Right lung (tissue), 10 donors: ENCODE measurements around the gene MKRN1. TPM values are rescaled to one million over a fixed set of nuclear protein-coding genes. Genes with fewer than 3 reads are reported as not detected.
A peak's percentile ranks its signal among the peaks of the same experiment; 100 is the strongest.
"Not testable (repeated sequence)": the region's sequence is repeated elsewhere in the genome, so short reads cannot be mapped to it uniquely, and the experiment has no call there.

Experiments used
- DNase-seq, 2 donors: peaks; one replicate each; pipeline ENCODE4 v3.0.0-alpha.2; 2013
- long read RNA-seq, 8 donors: transcript quantifications; one replicate each; lab custom pipeline, GENCODE V29; 2026
- polyA plus RNA-seq, 5 donors: library from polyadenylated mRNA; unstranded; fragments of 120-200 nt; gene quantifications; one replicate each; pipeline versions ENCODE4 v1.2.1 to v1.2.3, GENCODE V29; 2013; ENCODE audit warnings: inconsistent platforms in 1 of 5, low replicate concordance in 1 of 5; ENCODE audit not compliant: insufficient read length in 5 of 5, insufficient read depth in 1 of 5

The MKRN1 gene
- polyA plus RNA-seq, result 100 to 1,000 TPM in 4 of 5 donors, 10 to 100 TPM in 1; 94.0 to 127 (median 111) TPM
- long read RNA-seq, donor 1, transcript MKRN1-202 (5 exons, 1,601 nt), result major isoform, 31 of 58 reads
- long read RNA-seq, donor 1, transcript MKRN1-201 (8 exons, 3,151 nt), result minor isoform, 25 of 58 reads
- long read RNA-seq, donor 1, partial matches to known transcripts, result 0 of 58 reads
- long read RNA-seq, donor 1, other reads (novel, unspliced or antisense), result 0 of 58 reads
- long read RNA-seq, donor 2, transcript MKRN1-201 (8 exons, 3,151 nt), result major isoform, 19 of 25 reads
- long read RNA-seq, donor 2, transcript MKRN1-202 (5 exons, 1,601 nt), result minor isoform, 5 of 25 reads
- long read RNA-seq, donor 2, partial matches to known transcripts, result 0 of 25 reads
- long read RNA-seq, donor 2, other reads (novel, unspliced or antisense), result 0 of 25 reads
- long read RNA-seq, donor 3, transcript MKRN1-202 (5 exons, 1,601 nt), result minor isoform, 11 of 30 reads
- long read RNA-seq, donor 3, transcript MKRN1-201 (8 exons, 3,151 nt), result major isoform, 16 of 30 reads
- long read RNA-seq, donor 3, partial matches to known transcripts, result 0 of 30 reads
- long read RNA-seq, donor 3, other reads (novel, unspliced or antisense), result 0 of 30 reads
- long read RNA-seq, donor 4, transcript MKRN1-202 (5 exons, 1,601 nt), result major isoform, 15 of 29 reads
- long read RNA-seq, donor 4, transcript MKRN1-201 (8 exons, 3,151 nt), result minor isoform, 13 of 29 reads
- long read RNA-seq, donor 4, partial matches to known transcripts, result 0 of 29 reads
- long read RNA-seq, donor 4, other reads (novel, unspliced or antisense), result 0 of 29 reads
- long read RNA-seq, donor 5, transcript MKRN1-201 (8 exons, 3,151 nt), result minor isoform, 19 of 43 reads
- long read RNA-seq, donor 5, transcript MKRN1-202 (5 exons, 1,601 nt), result major isoform, 20 of 43 reads
- long read RNA-seq, donor 5, partial matches to known transcripts, result 0 of 43 reads
- long read RNA-seq, donor 5, other reads (novel, unspliced or antisense), result 0 of 43 reads
- long read RNA-seq, donor 6, transcript MKRN1-202 (5 exons, 1,601 nt), result minor isoform, 11 of 39 reads
- long read RNA-seq, donor 6, transcript MKRN1-201 (8 exons, 3,151 nt), result major isoform, 25 of 39 reads
- long read RNA-seq, donor 6, partial matches to known transcripts, result 0 of 39 reads
- long read RNA-seq, donor 6, other reads (novel, unspliced or antisense), result 0 of 39 reads
- long read RNA-seq, donor 7, transcript MKRN1-202 (5 exons, 1,601 nt), result minor isoform, 10 of 29 reads
- long read RNA-seq, donor 7, transcript MKRN1-201 (8 exons, 3,151 nt), result major isoform, 19 of 29 reads
- long read RNA-seq, donor 7, partial matches to known transcripts, result 0 of 29 reads
- long read RNA-seq, donor 7, other reads (novel, unspliced or antisense), result 0 of 29 reads
- long read RNA-seq, donor 8, transcript MKRN1-201 (8 exons, 3,151 nt), result major isoform, 9 of 14 reads
- long read RNA-seq, donor 8, partial matches to known transcripts, result 0 of 14 reads
- long read RNA-seq, donor 8, other reads (novel, unspliced or antisense), result 0 of 14 reads

GRCh38 chr7:140479062-140479738 lies at the start of gene MKRN1:
MKRN1 (minus strand) TSS chr7:140479505; CDS start chr7:140479344, 161 bp downstream.
- peak; percentile 91 for DNase-seq

GRCh38 chr7:140526787-140527664 lies 47.7 kb upstream of the MKRN1 start:
- DNase-seq, result no peak

GRCh38 chr7:140526214-140526613 lies 46.9 kb upstream of the MKRN1 start:
- DNase-seq, result no peak

- DNase-seq, result no peak
Measured at GRCh38 chr7:140525743-140526142, 46.4 kb upstream of the MKRN1 start.

GRCh38 chr7:140521421-140521820 lies 42.1 kb upstream of the MKRN1 start:
- DNase-seq, result no peak

GRCh38 chr7:140519007-140519399 lies 39.7 kb upstream of the MKRN1 start:
- no peak for DNase-seq

- no peak for DNase-seq
Measured at GRCh38 chr7:140518370-140519006, 39.2 kb upstream of the MKRN1 start.

- peak; percentile 80 to 83 for DNase-seq
Measured at GRCh38 chr7:140517546-140518369, 38.5 kb upstream of the MKRN1 start.

- no peak for DNase-seq
Measured at GRCh38 chr7:140512317-140513000, 33.2 kb upstream of the MKRN1 start.

- DNase-seq, result no peak
Measured at GRCh38 chr7:140509789-140510188, 30.5 kb upstream of the MKRN1 start.

GRCh38 chr7:140507556-140507955 lies 28.3 kb upstream of the MKRN1 start:
- not testable (repeated sequence) for DNase-seq

GRCh38 chr7:140506788-140507464 lies 27.6 kb upstream of the MKRN1 start:
- no peak for DNase-seq

- no peak for DNase-seq
Measured at GRCh38 chr7:140501966-140502365, 22.7 kb upstream of the MKRN1 start.

- DNase-seq, result not testable (repeated sequence)
Measured at GRCh38 chr7:140497807-140498206, 18.5 kb upstream of the MKRN1 start.

GRCh38 chr7:140497241-140497769 lies 18.0 kb upstream of the MKRN1 start:
- no peak for DNase-seq

GRCh38 chr7:140495514-140496097 lies 16.3 kb upstream of the MKRN1 start:
- DNase-seq, result no peak
